ENCODE data around the gene PRPS1L1.

Gene PRPS1L1

DNA sequence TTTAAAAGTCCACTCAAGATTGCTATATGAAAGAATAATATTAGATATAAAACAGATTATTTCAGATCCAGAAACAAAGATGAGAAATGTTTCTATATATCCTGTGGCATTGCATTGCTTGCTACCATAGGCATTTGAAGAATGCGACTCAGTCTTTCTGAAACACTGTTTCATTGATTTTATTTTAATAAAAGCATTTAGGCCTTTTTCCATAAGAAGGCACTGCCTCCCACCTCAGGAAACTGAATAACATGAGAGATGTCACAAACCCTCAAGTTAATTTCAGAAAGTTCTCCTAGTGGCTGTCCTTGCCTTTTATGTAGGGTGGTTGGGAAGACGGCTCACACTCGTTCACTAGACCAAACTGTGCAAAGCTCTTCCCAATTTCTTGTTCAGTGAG lies 23.3 kb downstream of the PRPS1L1 start:
- no peak for DNase-seq

DNA sequence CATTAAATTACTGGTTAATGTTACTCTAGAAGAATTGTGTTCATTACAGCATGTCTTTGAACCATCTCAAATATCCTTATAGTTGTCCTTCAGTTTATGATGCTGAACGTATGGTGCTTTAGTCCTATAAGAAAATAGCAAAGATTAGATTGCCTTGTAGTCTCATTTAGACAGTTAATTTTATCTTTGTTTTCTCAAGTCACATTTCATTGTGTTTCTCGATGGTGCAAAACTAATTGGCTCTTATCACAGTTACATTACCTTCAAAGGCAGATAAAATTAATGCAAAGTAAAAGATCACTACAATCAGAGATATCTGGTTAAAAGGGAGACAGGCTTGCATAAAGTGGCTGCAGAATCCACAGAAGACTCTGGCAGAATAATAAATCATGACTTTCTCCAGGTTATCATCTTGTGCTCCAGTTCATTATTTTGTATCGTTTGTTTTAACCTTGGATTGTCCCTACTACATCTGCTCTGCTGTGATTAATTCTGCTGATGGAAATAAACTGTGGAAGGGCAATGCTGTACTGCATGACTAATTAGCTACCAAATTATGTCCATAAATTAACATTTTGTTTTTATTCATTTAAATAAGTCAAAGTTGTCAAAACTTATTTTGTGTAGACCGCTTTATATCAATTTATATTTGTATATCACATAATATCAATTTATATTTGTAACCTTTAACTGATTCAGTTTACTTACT lies 24.2 kb downstream of the PRPS1L1 start:
- DNase-seq: no peak

DNA sequence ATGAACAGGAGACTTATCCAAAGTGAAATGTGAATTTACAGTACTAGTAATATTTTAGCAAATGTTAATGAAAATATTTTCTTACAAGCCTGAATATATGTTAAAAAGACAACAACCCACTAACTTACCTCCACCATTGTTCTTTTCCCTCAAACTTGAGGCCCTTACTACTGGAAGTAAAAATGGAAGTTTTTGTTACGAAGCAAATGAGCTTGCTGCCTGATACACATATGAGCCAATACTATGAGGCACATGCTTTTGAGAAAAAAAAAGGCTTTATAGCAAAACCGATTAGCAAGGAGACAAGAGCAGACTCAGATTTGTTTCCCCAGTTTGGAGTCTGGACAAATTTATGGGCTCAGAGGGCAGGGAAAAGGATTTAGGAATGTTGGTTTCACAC lies 29.0 kb downstream of the PRPS1L1 start:
- DNase-seq: no peak

DNA sequence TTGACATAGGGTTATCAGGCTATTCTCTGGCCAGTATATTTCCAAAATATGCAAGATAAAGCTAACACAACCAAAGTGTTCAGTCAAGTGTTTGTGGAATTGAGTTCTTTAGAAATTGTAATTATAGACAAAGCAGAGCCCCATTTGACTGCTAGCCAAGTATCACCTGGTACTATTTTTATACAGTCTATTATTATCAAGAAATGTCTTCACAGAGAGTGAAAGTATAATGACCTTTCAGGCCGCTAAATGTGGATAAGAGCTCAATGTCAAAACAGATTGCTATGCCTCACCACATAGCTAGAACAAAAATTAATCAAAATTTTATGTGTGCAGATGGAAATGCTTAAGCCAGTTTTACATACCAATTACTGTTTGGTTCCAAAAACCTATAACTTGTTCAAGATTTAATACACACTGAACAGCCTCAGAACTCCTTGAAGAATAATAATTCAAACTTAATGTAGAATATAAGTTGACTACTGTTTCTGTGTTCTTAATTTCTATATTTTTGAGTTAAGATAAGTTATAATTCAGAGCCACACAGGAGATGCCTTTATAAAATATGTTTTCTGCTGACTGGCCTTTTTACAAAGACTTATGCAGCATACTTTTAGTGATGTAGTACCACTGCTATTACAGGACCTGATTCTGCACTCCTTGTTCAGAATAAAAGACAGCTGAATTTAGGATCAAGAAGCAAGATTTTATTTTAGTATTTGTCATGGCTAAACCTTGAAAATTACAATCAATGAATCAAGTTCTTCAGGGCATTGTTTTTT lies 31.0 kb downstream of the PRPS1L1 start:
- DNase-seq: no peak

DNA sequence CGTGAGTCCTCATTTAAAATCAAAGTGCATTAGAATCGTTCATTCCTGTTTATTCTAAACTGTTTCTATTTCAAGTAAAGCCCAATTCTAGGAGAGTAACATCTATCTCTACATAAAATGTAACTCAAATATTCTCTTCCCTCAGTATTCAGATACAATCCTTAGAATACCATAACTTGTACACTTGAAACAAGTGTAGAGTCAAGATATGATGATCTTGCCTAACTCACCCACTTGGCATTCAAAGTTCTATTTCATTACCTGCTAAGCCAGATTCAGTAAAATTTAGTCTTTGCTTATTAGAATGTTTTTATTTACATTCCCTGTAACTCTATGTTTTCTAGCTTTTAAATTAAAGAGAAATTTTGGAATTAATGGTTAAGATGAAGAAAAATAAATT lies 31.6 kb downstream of the PRPS1L1 start:
- DNase-seq: no peak

GRCh38 chr7:17994079-17994850 lies 33.4 kb downstream of the PRPS1L1 start:
- DNase-seq: no peak

DNA sequence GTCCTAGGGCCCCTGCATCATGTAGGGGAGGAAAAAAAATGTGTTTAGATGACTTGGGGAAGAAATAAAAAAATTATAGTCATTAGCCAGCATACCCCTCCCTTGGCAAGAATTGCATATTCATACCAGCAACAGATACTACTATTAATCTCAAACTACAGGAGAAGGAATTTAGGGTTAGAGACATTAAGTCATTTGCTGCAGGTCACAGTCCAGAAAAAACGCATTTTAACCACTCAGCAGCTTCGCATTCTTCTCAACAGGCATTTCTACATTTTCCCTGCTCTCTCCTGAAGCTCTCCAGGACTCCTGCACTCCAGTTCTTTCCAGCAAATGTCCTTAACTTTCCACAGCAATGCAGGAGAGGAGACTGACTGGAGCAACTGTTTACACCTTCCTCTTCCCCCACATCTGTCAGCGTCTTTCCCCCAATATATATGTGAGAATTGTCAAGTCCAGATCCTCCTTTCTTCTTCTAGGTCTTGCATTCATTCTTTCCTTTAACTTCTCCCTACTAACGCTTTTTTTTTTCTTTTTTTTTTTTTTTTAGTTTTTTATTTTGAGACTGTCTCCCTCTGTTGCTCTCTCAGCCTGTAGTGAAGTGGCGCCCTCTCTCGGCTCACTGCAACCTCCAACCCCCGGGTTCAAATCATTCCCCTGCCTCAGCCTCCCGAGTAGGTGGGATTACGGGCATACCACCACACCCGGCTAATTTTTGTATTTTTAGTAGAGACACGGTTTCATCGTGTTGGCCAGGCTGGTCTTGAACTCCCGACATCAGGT lies 35.6 kb downstream of the PRPS1L1 start:
- DNase-seq: no peak

- DNase-seq: no peak
Observed at GRCh38 chr7:17990761-17991160, 36.9 kb downstream of the PRPS1L1 start.

DNA sequence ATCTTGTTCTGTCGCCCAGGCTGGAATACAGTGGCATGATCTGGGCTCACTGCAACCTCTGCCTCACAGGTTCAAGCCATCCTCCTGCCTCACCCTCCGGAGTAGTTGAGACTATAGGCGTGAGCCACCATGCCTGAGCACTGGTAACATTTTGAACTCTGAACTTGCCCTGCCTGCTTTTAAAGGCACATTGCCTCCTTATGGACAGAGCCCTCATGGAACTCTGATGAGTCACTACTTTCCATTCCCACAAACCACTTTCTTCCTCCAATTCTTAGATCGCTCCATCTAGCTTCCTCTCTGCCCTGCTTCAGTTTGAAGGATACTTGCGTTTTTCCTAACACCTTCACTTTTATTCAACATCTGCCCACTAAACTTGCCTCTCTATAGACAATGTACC lies 38.1 kb downstream of the PRPS1L1 start:
- DNase-seq: no peak

DNA sequence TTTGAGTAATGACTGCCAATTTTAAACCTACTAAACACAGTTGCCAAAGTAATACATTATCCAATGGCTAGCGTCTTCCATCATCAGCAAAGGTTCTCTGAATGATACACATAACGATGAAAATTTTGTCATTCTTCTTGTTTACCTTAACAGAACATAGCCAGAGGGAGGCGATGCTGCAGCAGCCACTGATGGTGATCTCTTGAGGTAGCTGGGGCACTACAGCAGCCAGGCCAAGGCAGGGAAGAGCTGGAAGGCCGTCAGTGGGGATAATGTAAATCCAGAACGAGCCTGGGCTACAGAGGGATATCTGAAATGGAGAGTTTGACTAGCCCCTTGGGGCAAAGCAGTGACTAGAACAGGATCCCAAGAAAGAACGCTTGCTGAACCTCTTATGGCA lies 38.8 kb downstream of the PRPS1L1 start:
- no peak for DNase-seq

DNA sequence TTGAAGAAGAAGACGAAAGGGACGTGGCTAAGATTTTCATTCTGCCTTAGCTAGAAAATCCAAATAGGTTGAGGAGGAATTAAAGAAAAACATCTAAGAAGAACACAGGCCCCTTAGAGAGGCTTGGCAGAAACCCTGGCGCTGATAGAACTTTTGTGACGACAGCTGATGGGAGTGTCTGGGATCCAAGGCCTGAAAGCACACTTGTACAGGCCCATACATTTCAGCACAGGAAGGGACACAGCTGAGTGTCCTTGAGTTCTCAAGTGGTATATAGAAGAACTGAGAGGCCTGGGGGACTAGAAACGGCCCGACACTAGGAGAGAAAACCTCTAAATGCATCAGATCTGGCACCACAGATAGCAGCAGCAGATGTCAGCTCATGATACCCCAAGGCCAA lies 39.5 kb downstream of the PRPS1L1 start:
- DNase-seq: no peak

DNA sequence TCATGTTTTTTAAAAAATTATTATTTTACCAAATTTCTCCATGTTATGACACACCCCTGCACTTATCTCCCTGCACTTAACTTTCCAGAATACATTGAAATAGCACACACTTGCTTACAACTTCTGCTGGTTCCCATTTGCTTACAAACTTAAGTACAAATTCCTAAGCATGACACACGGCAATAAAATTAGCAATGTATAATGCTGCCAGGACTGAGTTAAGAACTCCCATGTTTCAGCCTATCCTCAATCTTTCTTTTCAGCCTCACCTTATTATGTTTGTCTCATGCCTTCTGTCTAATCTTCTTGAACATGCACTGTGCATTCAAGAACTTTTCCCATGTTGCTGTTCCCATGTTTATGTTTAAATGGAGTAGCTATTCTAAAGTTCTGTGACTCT lies 40.8 kb downstream of the PRPS1L1 start:
- DNase-seq: no peak

GRCh38 chr7:17985473-17986239 lies 42.0 kb downstream of the PRPS1L1 start:
- no peak for DNase-seq

DNA sequence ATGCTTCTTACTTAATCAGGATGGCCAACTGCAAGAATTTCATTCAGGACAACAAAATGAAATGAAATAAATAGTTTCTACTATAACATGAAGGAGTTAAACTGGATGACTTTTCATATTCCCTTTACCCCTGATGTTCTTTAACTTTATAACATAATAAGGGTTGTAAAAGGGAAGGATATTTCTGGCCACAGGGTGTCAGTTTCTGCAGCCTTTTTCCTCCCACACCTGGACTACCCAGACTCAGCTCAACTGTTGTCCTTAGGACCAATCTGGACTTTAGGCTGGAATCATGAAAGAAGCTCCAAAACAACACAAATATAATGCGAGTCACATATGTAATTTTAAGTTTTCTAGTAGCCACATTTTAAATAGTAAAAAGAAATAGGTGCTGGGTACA lies 43.4 kb downstream of the PRPS1L1 start:
- no peak for DNase-seq

- DNase-seq: no peak
Observed at GRCh38 chr7:17983221-17984062, 44.2 kb downstream of the PRPS1L1 start.

DNA sequence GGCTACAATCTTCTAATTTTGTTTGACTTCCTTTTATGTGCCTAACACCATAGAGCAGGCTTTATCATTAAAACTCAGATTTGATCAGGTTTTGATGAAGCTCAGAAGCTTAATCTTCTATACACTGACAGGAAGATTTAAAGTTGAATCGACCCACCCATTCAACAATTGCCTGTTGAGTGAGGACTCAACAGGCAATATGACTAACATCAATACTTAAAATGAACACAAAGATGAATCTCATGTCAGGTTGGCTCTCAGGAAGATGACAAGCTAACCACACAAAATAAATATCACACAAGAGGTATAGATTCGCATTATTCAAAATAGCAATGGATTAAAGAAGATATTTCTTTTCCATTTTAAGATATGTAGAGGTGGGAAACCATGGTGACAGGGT lies 50.7 kb downstream of the PRPS1L1 start:
- DNase-seq: no peak
